HG02678 (cell line): ENCODE results near the gene LYPLA2.
A peak's percentile ranks its signal among the peaks of the same experiment; 100 is the strongest.
"Not testable (repeated sequence)": the region's sequence is repeated elsewhere in the genome, so short reads cannot be mapped to it uniquely, and the experiment has no call there.

ENCODE experiments used
- ATAC-seq: cut with Tn5 transposase; IDR thresholded peaks from one replicate; pipeline ENCODE4 v1.9.1; 2021; ENCODE audit warnings: mild to moderate bottlenecking, moderate library complexity; ENCODE audit not compliant: unreplicated experiment

The LYPLA2 gene

DNA sequence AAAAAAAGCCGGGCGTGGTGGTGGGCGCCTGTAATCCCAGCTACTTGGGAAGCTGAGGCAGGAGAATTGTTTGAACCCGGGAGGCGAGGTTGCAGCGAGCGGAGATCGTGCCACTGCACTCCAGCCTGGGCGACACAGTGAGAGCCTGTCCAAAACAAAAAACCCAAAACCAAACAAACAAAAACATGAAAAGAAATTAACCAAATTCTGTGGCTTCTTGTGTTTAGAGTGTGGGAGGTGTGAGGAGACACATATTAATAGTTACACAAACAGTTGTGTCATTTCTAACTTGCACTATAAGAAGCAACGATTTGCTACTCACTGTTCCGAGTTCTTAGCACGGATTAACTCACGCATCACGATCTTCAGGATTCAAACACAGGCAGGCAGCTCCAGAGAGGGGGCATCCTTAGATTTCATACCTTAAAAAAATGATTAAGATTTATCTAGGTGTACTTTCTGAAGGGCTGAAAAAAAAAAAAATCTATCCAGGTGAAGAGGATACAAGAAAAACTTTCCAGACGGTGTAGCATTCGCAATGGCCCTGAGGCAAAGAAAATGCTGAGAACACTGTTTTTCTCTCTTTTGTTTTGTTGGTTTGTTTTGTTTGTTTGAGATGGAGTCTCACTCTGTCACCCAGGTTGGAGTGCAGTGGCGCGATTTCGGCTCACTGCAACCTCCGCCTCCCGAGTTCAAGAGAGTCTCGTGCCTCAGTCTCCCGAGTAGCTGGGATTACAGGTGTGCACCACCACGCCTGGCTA is 35.0 kb downstream of the LYPLA2 start:
- ATAC-seq: no peak

DNA sequence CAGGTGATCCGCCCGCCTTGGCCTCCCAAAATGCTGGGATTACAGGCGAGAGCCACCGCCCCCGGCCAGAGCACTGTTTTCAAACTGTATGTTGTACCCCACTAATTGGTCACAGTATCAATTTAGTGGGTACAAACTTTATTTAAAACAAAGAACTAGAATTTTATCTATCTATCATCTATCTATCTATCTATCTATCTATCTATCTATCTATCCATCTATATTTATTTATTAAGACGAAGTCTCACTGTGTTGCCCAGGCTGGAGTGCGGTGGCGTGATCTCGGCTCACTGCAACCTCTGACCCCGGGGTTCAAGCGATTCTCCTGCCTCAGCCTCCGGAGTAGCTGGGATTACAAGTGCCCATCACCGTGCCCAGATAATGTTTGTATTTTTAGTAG is 35.6 kb downstream of the LYPLA2 start:
- not testable (repeated sequence) for ATAC-seq

DNA sequence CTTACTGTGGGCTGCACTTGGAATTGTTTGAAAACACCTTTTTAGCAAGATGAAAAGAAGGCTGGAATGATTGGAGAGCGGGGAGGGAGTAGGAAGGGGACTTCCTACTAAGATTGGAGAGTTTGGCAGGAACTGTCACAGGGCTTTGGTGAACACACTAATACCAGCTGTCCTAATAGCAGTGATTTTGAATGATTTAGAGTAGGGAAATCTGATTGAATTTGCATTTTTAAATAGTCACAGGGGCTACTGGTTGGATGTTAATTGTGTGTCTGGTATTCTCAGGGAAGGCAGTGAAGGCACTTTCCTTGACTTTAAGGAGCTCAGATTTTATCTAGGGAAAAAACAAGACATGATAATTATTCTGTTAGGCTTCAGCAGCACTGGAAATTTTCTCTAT is 36.8 kb downstream of the LYPLA2 start:
- ATAC-seq: no peak

DNA sequence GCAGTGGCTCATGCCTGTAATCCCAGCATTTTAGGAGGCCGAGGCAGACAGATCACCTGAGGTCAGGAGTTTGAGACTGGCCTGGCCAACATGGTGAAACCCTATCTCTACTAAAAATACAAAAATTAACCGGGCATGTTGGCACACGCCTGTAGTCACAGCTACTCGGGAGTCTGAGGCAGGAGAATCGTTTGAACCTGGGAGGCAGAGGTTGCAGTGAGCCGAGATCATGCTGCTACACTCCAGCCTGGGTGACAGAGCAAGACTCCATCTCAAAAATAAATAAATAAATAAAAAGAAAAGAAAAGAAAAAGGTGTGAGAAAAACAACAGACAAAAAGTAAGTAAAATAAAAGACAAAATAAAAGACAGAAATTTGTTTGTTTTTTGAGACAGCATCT is 43.2 kb downstream of the LYPLA2 start:
- ATAC-seq: not testable (repeated sequence)

DNA sequence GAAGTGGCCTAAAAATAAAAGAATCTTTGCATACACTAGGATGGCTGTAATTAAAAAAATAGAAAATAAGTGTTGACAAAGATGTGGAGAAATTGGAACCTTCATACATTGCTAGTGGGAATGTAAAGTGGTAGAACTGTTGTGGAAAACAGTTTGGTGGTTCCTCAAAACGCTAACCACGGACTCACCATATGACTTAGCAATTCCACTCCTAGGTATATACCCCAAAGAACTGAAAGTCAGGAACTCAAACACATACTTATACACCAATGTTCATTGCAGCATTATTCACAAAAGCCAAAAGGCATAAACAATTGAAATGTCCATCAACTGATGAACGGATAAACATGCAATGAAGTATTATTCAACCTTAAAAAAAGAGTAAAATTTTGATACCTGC is 45.1 kb downstream of the LYPLA2 start:
- no peak for ATAC-seq

DNA sequence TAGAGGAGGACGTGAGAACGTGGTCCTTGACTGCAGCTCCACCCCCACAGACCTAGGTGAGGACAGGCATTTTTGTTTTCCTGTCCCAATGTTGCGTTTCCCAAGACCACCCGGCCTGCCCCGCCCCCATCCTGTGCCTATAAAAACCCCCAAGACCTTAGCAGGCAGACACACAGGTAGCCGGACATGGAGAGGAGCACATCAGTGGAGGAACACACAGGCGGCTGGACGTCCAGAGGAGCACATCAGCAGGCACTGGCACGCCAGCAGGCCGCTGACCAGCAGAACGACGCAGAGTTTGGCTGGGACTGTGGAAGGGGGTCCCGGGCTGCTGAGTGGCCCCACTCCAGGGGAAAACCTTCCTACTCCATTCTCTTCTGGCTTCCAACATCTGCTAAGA is 47.0 kb downstream of the LYPLA2 start:
- no peak for ATAC-seq

DNA sequence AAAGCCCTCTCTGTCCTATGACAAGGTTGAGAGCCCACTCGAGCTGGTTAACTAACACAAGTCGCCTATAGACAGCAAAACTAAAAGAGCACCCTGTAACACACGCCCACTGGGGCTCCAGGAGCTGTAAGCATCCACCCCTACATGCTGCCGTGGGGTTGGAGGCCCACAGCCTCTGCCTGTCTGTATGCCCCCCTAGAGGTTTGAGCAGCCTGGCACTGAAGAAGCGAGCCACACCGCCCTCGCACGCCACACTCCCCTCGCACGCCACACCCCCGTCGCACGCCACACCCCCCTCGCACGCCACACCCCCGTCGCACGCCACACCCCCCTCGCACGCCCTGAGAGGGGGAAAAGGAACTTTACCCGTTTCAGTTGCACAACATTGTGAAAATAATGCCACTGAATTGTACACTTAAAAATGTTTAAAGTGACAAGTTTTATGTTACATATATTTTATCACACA is 47.5 kb downstream of the LYPLA2 start:
- peak; percentile 41 for ATAC-seq

DNA sequence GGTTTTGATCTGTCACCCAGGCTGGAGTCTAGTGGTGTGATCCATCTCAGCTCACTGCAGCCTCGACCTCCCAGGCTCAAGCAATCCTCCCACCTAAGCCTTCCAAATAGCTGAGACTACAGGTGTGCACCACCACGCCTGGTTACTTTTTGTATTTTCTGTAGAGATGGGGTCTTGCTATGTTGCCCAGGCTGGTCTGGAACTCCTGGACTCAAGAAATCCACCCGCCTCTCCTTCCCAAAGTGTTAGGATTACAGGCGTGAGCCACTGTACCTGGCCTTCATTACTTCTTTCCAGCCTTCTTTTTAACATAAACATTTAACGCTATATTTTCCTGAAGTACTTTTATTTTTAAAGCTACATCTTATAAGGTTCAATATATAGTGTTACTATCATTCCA is 52.7 kb downstream of the LYPLA2 start:
- no peak for ATAC-seq
